NCI-H82 (cell line): ENCODE results near the gene OR10K1.
"Not testable (repeated sequence)": the region's sequence is repeated elsewhere in the genome, so short reads cannot be mapped to it uniquely, and the experiment has no call there.

Experiments used
- DNase-seq: peaks from one replicate; lab custom pipeline; 2025; lab: John Stamatoyannopoulos, UW

The OR10K1 gene, protein sequence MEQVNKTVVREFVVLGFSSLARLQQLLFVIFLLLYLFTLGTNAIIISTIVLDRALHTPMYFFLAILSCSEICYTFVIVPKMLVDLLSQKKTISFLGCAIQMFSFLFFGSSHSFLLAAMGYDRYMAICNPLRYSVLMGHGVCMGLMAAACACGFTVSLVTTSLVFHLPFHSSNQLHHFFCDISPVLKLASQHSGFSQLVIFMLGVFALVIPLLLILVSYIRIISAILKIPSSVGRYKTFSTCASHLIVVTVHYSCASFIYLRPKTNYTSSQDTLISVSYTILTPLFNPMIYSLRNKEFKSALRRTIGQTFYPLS

DNA sequence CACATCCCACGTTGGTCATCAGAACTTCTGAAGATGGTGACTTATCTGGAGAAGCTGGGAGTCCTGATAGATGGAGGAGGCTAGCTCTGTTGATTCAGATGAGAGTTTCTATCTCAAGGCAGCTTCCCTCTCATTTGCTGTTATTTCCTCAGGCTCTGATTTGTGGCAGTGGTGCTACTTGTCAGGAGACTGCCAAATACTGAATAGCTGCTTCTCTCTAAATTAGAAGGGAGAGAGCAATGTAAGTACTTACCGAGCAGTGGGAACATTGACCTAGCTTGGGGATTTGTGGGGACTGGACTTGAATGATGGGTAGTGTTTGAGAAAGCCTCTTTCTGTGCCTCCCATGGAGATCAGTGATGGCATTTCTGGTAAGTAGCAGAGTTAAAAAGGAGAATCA lies at the start of gene OR10K1:
Gene OR10K1, plus strand, starts transcription at position 301 of the 400 bp plus-strand sequence. CDS start 3,728 bp downstream, outside the sequence.
- no peak for DNase-seq

DNA sequence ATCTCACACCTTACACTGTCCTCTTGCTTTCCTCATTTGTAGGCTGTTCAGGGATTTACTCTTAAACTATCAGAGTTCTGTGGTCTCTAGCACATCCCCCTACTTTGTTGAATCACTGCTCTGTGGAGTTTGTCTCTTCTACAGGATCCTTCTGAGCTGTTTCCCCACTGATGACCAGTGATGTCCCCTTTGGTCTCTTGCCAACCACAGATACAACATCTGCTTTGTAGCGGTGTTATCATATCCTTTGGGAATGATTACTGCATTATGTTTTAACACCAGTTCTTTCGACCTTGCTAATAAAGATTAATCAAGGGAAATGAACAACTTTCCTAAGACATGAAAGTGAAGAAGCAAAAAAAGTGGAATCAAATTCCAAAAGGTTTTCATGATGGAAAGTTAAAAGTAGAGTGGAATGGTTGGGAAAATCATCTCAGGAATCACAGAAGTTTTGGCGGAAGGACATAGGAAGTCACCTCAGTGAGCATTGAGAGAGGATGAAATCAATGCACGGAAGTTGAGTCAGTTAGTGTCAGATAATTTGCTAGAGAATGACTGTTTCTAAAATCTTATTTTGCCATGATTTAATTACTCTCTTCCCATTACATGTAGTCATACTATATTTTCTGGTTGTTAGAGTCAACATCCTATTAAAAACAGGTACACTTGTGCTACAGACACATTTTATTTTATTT lies 46.8 kb upstream of the OR10K1 start:
- DNase-seq: no peak

DNA sequence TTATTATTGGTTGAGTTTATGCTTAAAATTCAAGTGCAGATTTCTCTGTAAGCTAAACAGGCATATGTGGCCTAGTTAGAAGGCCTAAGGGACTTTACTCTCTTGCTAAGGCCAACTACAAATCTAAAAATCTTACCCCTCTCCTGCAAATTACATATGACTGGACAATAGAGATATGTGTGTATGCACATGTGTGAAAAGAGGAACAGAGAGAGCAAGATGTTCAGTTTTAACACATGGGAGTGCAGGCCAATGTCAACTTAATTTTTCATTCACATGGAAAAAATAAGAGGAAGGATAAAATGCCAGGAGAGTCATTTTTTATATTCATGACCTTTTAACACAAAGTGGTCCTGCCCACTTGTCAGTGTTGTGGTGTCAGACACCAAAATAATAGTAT lies 44.0 kb upstream of the OR10K1 start:
- DNase-seq: no peak

DNA sequence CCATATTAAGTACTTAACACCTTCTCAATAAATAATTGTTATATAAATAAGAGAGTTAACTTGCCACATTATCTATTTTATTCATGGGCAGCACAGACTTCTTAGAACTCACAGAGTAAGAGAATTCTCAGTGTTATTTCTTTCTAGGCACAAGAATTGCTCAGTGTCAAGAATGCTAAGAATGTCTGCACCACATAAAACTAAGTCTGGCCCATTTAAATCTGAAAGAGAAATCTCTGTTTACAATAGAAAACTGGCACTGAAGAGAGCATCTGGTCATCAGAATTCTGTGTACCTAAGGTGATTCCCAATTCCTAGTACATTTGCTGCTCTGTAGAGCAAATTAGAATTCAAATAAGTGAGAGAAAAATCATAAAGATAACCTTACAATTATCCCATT lies 39.4 kb upstream of the OR10K1 start:
- no peak for DNase-seq

DNA sequence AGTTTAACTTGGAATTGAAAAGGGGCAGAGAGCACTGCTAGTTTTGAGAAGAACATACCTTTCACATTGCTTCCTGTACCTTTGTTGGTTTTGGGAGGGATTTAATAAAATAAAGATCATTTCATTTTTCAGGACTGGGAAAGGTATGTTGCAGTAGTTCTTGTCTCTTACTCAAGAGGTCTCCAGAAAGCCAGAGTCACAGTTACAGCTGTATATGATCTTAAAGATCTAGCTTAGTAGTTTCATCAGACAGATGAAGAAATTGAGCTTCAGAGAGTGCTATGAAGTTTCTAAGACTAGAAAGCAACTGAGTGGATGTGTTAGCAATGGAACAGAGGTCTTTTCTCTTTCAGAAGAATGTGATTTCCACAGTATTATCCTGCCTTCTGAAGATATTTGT lies 36.6 kb upstream of the OR10K1 start:
- DNase-seq: no peak

DNA sequence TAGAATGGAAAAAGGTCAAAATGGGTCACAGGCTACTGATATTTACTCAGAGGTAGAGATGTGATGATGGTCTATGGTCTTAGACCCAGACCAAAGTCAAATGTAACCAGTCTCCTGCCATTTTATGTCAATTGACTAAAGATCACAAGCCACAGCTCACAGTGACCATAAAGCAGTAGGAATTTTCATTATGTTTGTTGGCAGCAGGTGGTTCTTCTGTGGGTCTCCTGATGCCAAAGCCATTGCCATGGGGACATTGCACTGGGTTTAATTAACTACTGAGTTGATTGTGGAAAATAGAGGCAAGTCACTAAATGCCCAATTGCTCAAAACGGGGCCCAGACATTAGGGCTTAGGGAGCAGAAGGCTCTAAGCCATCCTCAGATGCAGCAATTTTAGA lies 35.5 kb upstream of the OR10K1 start, which contains the start of gene OR10K2:
Gene OR10K2, minus strand, starts transcription at position 101 of the 400 bp plus-strand sequence. CDS start 5,371 bp downstream, outside the sequence.
- DNase-seq: no peak

DNA sequence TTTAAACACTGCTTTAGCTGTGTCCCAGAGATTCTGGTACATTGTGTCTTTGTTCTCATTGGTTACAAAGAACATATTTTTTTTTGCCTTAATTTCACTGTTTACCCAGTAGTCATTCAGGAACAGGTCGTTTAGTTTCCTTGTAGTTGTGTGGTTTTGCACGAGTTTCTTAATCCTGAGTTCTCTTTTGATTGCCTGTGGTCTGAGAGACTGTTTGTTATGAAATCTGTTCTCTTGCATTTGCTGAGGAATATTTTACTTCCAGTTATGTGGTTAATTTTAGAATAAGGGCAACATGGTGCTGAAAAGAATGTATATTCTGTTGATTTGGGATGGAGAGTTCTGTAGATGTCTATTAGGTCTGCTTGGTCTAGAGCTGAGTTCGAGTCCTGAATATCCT lies 31.5 kb upstream of the OR10K1 start:
- not testable (repeated sequence) for DNase-seq

DNA sequence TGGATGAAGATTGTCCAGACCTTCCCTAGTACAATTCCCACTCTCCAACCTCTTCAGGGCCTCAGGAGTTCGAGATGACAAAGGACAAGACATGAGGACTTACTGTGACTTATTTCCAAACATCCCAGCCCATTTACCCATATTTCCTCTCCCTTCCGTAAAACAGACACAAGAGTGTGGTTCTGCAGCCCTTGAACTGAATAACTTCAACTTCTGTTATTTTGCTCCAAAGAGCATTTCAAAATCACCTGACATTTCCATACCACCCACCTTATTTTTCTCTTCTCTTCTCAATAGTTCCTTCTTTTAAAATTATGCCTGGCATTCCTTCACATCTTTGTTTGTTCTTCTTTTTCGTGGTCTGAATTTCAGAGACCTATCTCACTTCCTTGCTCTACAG lies 26.9 kb upstream of the OR10K1 start:
- no peak for DNase-seq

DNA sequence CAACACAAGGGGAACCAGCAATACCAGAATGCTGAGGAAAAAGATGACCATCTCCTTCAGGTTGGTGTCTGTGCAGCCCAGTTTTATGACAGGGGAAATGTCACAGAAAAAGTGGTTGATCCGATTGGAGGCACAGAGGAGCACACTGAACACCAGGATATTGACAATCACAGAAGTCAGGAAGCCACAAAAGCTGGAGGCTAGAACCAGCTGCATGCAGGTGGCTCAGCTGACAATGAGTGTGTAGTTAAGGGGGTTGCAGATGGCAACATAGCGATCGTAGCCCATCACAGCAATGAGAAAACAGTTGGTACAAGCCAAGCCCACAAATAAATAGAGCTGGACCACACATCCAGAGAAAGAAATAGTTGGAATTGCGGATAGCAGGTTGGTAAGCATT lies 16.3 kb upstream of the OR10K1 start:
- no peak for DNase-seq

DNA sequence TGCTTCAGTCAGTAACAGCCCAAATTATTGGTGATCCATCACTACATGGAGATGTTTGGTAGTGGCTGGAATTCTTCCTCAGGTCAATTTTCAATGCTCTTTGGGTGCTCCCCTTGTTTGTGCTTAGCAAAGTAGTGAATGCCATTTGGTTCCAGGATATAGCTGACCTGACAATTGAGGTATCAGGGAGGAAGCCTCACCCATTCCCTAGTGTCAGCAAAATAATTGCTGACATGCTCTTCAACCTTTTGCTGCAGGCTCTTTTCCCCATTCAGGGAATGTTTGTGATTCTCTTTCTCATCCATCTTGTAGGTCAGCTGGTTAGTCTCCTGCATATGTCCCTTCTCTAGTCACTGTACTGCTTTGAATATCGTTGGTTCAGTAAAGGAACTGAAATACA lies 7.1 kb upstream of the OR10K1 start:
- no peak for DNase-seq

DNA sequence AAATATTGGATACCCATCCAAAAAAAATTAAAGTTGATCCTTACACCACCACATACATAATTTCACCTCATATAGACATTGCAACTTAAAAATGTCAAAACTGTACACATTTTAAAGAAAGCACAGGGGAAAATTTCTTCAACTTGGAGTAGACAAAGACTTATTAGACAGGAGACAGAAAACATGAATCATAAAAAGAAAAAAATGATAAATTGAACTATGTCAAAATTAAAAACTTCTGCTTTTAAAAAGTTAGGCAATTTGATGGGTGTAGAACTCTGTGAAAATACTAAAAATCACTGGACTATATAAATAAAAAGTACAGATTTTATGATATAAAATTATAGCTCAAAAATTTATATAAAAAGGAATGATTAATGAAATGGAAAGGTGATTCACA lies 4.4 kb upstream of the OR10K1 start:
- DNase-seq: no peak

DNA sequence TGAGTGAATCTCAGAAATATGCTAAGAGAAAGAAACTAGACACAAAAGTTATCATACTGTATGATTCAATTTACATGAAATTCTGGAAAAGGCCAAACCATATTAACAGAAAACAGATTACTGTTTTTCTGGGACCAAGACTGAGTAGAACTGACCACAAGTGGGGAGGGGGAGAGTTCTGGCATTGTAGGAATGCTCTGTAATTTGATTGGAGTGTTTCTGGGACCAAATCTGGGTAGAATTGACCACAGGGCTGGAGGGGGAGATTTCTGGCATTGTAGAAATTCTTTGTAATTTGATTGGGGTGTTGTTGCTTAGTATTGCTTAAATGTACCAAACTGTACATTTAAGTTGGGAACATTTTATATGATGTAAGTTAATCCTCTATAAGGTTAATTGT lies 3.4 kb upstream of the OR10K1 start:
- no peak for DNase-seq

DNA sequence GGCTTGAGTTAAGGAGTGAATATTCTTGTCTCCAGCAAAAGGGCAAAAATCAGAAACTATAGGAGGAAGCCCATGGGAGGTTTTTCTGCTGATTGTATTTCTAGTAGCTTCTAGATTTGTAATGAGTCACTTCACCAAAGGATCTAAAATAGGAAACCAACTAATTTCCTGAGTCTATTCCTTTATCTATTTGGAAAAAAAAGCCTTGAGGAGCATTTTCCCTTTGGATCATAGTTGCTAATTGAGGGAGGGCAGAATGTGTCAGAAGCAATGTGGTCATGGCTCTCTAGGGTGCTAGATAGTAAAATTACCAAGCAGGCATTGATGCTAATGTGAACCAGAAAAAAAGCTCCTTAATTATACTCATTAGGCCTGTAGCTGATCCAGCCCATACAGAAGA lies 10.3 kb downstream of the OR10K1 start, which contains the start of gene OR10R2:
Gene OR10R2, plus strand, starts transcription at position 301 of the 400 bp plus-strand sequence. CDS start 106 bp downstream, outside the sequence.
- no peak for DNase-seq

DNA sequence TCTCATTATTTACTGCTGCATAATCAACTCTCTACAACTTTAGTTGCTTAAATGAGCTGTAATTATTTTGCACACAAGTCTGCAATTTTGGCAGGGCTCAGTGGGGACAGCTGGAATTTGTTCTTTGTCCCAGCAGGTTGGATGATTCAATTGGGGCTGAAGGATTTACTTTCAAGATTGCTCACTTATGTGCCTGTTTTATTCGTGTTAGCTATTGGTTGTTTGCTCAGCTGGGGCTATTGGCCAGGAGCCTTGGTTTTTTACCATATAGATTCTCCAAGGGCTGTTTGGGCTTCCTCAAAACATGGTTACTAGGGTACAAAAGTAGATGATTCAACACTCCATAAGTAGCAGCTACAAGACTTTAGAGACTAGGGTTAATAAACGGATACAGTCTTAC lies 23.8 kb downstream of the OR10K1 start:
- no peak for DNase-seq

DNA sequence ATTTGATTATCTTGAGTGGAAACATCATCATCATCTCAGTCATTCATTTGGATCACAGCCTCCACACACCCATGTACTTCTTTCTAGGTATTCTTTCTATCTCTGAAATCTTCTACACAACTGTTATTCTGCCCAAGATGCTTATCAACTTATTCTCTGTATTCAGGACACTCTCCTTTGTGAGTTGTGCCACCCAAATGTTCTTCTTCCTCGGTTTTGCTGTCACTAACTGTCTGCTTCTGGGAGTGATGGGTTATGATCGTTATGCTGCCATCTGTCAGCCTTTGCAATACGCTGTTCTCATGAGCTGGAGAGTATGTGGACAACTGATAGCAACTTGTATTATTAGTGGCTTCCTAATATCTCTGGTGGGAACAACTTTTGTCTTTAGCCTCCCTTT lies 29.7 kb downstream of the OR10K1 start:
- no peak for DNase-seq

DNA sequence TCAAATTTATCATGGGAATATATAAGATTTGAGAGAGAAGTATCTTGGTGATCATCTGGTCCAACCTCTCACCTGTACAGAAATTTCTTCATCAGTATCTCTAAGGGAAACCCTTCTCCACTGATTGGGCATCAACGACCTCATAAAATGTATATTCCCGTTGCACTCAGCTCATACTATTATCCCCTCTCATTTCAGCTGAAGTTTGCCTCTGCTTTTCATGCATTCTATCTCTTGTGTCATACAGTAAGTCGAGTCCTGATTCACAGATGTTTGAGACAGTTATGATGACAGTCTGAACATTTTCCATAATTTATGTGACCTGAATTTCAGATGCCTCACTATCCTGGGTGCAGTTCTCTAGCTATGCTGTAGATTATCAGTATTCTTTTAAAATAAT lies 31.4 kb downstream of the OR10K1 start:
- no peak for DNase-seq

DNA sequence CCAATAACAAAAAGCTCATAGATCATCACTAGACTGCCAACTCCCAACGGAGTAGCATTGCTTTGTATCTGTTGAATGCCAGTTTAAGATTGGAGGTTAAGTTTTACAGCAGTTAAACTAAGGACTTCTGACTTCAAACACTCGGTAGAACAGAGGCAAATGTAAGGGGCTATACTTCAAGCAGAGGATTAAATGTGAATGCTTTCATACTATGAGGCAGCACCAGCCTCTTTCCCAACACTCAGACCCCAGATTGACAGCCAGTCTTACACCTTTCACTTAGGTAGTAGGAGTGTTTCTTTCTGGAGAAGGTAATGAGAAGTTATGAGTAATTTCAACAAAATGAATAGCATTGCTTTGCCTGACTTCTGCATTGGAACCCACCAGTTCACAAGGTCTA lies 33.2 kb downstream of the OR10K1 start:
- DNase-seq: no peak

DNA sequence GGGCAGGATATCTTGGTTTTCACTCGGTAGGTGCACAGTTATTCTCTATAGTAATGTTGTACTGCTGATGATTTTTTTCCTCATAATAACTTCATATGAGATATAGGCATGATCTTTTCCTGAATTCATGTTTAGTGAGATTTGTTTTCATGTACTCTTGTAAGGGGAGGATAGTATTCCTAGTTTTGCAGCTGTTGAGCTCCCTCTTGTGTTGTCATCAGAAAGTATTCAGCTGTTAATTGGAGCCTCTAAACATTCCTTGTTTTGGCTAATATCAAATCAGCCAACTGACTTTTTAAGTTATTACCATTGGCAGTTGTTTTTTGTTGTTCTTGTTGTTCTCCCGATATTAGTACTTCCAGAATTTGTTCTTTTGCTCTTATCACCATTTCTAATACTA lies 34.7 kb downstream of the OR10K1 start:
- no peak for DNase-seq

DNA sequence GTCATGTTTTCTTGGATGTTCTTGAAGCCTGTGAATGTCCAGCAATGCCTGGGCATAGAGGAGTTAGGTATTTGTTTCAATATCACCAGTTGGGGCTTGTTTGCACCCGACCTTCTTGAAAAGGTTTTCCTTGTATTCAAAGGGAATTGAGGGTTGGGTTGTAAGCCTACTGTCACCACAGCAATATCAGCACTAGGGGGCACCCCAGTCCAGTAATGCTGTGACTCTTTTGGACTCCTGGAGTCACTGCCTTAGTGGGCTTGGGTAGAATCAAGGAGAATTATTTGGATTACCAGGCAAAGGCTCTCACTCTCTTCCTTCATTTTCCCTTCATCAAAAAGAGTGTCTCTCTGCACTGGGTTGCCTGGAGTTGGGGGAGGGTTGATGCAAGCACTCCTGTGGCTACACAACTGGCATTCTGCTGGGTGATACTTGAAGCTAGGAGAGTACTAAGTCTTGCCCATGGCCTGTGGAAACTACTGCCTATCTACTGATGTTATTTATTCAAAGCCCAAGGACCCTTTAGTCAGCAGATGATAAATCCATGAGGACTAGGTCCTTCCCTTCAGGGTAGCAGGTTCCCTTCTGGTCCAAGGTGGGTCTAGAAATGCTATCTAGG lies 44.8 kb downstream of the OR10K1 start:
- peak; percentile 46 for DNase-seq

DNA sequence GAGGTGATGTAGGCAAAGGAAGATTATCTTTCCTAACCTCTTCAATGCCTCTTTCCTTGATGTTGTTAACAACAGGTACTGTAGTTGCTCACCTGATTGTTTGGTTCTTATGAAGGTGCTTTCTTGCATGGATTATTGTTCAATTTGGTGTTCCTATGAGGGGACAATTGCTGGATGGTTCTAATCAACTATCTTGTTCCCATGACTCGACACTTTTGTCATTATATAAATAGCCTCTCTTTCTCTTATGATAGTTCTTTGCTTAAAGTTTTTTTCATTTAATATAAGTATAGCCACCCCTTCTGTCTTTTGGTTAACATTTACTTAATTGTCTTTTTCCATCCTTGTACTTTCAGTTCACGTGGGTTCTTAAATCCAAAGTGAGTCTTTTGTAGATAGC lies 45.9 kb downstream of the OR10K1 start:
- DNase-seq: no peak

DNA sequence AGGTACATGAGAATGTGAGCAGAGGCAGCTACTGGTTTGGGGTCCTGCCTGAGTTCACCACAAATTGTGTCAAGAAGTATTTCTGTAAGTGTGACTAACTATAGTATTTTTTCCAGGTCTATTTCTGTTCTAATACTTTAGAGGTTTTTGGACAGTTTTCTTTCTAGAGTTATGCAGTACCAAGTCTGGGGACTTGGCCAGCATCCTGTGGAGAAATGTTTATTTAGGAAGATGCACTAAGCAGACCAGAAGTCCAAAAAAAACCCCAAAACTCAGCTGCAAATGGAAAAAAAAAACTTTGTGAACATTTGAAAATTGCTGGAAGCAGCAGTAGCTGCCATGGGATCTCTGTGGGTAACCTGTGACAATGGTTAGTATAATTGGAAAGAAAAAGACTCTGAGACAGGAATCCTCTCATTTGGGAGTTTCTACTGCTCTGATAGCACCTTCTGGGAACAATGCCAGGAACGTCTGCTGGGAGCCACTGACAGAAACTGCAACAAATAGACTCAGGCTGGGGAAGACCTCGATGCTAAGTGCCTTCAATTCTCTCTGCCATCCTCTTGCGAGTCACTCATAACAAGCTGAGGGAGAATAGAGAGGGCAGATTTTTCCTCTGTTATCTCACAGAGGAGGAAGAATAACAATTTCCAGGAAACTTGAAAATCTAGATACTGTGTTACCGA lies 48.0 kb downstream of the OR10K1 start:
- DNase-seq: no peak

DNA sequence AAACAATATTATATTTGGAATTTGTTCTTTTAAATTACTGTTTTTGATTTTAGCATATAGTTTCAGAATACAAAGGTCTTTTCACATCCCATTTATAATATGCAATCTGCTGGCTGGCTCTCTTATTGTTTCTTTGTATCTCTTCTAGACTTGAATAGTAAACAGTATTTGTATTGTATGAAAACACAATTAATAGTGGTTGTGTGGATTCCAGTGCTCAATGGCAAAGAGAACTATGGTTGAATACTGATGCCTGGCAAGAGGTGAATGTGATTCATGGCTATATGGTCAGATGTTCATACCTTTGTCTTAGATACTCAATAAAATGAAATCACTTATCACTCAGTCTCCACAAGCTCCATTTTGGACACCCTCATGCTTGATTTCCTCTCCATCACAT lies 55.3 kb downstream of the OR10K1 start:
- no peak for DNase-seq
